Measurements from ENCODE around the gene ZNF648.

GRCh38 chr1:182035097-182035770, 26.3 kb downstream of the ZNF648 start:
- TF ChIP-seq CTCF (IDR thresholded peaks at IDR 0.05) (peak; percentile 44), EZH2 (IDR thresholded peaks at IDR 0.05) (no peak), EZH2phosphoT487 (IDR thresholded peaks at IDR 0.05) (no peak)
